DMS153 treated with DMSO at 0.1 percent for 48 hours (cell line): ENCODE results near the gene TIAM2.
"Not testable (repeated sequence)": the region's sequence is repeated elsewhere in the genome, so short reads cannot be mapped to it uniquely, and the experiment has no call there.

Experiments used
- DNase-seq: peaks from one replicate; lab custom pipeline; 2025; ENCODE audit not compliant: unreplicated experiment; lab: John Stamatoyannopoulos, UW

Gene TIAM2

DNA sequence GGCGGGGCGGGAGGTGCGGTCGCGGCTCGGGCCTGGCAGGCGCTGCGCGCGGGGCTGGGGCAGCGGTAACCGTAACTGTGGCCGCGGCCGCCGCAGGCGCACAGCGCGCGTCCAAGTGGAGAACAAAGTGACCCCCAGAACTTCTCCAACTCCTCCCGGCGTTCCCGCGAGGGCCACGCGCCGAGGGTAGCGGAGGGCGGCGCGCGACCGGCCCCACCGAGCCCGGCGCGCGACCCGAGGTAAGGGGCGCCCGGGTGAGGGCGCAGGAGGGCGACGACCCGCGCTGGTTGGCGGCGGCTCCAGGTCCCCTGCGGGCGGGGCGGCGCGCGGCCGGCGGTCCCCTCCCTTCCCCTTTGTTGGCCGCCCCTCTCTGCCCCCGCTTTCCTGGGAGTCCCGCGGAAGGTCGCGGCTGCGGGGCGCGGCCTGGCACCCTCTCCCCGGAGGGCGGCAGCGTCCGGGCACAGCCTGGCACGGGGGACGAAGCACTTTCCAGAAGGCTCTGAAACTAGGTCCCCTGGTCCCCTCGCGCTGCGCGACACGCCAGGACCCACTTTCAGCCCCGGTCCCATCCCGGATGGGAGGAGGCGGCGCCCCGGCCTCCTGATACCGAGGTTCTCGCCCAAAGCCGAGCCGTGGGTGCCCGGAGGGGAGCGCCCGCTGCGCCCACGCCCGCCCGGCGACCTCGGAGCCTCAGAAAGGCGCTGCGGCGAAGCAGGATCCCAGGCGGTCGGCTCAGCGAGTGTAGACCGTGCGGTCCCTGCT, at the start of gene TIAM2:
TIAM2 (plus strand) TSS at position 62 of the 762 bp plus-strand sequence. CDS start 133,909 bp downstream, outside the sequence.
- no peak for DNase-seq

GRCh38 chr6:154950979-154951344, 44.2 kb upstream of the TIAM2 start:
- DNase-seq = no peak

GRCh38 chr6:154951345-154952200, 43.5 kb upstream of the TIAM2 start:
- DNase-seq = no peak

- DNase-seq = no peak
Observed at GRCh38 chr6:154953644-154954043, 41.5 kb upstream of the TIAM2 start.

GRCh38 chr6:154954347-154954746, 40.8 kb upstream of the TIAM2 start:
- DNase-seq = no peak

DNA sequence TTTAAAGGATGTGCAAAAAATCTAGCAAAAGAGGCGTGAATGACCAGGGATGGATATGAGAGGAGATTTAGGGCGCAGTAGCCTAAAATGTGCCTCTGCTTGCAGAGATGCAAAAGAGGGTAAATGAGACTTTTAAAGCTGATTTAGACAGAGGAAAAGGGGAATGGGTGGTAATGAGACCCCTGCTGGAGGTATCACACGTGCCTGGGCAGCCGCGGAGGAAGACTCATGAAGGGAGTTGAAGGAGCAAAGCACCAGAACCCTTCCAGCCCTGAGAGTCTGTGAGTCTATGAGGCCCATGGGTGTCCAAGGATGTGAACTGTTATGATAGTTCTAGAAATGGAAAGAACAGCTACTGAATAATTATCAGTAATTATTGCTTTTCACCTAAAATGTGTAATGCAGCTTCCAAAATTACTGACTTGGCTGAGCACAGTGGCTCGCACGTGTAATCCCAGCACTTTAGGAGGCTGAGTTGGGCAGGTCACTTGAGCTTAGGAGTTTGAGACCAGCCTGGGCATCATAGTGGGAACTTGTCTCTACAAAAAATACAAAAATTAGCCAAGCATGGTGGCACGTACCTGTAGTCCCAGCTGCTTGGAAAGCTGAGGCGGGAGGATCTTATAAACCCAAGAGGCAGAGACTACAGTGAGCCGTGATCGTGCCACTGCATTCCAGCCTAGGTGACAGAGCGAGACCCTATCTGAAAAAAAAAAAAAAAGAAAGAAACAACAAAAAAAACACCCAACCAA, 38.2 kb upstream of the TIAM2 start:
- DNase-seq = no peak

DNA sequence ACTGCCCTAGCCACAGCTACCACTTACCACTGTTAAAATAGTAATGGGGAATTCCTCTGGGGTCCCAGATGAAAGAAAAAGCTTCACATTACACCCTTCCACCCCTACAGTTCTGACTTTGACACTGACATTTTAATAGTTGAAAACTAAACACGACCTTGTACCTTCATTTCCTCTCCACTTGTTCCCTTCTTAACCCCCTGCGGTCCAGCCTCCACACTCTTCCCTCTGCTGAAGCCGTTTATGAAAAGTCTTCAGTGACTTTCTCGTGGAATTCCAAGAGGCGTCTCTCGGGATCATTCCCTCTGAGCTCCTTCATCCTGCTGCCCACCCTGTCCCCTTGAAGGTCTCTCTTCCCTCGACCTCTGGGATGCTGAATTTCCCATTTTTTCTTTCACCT, 36.6 kb upstream of the TIAM2 start:
- DNase-seq = no peak

DNA sequence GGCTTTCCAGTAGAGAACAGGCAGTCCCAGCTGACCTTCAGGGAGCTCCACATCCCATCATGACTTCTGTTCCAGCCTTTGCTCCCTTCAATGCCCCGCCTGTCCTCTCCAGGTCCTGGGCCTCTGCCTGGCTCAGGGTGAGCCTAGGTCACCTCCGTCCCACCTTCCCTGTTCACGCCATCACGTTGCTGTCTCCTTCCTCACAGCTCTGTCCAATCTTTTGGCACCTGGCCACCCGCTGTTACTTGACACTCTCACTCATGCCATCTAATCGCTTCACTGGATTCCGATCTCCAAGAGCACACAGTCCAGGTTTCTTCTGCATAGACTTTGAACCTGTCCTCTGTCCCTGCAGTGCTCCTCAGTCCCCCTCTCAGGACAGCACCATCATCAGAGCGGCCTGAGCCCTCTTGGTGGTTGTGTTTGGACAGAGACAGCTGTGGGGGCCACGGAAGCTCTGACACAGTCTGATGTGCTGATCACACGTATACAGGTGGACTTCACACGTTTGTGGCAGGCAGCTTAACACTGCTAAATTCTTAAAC, 34.7 kb upstream of the TIAM2 start:
- no peak for DNase-seq

- no peak for DNase-seq
Observed at GRCh38 chr6:154960854-154961530, 34.1 kb upstream of the TIAM2 start.

GRCh38 chr6:154962753-154963152, 32.4 kb upstream of the TIAM2 start:
- no peak for DNase-seq

DNA sequence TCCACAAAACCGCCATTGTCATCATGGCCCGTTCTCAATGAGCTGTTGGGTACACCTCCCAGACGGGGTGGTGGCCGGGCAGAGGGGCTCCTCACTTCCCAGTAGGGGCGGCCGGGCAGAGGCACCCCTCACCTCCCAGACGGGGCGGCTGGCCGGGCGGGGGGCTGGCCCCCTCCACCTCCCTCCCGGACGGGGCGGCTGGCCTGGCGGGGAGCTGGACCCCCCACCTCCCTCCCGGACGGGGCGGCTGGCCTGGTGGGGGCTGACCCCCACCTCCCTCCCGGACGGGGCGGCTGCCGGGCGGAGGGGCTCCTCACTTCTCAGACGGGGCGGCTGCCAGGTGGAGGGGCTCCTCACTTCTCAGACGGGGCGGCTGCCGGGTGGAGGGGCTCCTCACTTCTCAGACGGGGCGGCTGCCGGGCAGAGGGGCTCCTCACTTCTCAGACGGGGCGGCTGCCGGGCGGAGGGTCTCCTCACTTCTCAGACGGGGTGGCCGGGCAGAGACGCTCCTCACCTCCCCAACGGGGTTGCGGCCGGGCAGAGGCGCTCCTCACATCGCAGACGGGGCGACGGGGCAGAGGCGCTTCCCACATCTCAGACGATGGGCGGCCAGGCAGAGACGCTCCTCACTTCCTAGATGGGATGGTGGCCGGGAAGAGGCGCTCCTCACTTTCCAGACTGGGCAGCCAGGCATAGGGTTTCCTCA, 28.9 kb upstream of the TIAM2 start:
- DNase-seq = not testable (repeated sequence)

GRCh38 chr6:154969796-154970195, 25.3 kb upstream of the TIAM2 start:
- no peak for DNase-seq

DNA sequence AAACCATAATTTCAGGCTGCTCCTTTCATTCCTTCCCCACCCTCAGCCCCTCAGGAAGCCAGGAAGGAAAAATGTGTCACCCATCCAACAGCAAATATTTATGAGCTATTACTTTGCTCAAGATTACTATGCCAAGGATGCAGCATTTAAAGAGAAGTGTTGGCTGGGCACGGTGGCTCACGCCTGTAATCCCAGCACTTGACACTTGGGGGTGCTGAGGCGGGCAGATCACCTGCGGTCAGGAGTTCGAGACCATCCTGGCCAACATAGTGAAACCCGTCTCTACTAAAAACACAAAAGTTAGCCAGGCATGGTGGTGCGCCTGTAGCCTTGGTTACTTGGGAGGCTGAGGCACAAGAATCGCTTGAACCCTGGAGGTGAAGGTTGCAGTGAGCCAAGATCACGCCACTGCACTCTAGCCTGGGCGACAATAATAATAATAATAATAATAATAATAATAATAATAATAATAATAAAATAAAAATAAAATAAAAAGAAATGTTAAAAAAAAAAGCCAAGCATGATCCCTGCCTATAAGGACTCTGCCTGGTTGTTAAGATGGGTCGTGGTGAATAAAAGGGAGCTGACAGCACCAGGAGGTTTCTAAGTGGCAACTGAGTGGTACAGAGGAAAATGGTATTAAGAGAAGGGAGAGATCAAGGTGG, 20.5 kb upstream of the TIAM2 start:
- DNase-seq = no peak

GRCh38 chr6:154977588-154977987, 17.5 kb upstream of the TIAM2 start:
- DNase-seq = no peak

DNA sequence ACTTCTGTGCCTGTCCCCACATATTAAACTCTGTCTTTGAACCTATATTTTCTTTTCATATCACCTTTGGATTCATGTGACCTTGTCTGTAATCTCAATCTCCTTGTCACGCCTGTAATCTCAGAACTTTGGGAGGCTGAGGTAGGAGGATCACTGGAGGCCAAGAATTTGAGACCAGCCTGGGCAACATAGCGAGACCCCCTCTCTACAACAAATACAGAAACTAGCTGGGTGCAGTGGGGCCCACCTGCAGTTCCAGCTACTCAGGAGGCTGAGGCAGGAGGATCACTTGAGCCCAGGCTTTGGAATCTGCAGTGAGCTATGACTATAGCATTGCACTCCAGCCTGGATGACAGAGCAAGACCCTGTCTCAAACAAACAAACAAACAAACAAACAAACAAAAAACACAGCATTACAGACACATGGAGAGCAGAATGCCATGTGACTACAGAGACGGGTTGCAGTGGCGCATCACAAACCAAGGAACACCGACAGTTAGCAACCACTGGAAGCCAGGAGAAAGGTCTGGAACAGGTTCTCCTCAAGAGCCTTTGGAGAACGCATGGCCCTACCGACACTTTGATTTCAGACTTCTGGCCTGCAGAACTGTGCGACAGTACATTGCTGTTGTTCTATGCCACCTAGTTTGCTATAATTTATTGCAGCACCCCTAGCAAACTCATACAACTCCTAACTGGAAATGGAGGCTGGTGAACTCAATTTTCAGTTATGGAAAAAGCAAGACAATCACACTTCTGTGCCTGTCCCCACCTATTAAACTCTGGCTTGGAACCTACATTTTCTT, 14.6 kb upstream of the TIAM2 start:
- DNase-seq = no peak

GRCh38 chr6:154981079-154981870, 13.8 kb upstream of the TIAM2 start:
- no peak for DNase-seq

- DNase-seq = no peak
Observed at GRCh38 chr6:154984146-154984545, 11.0 kb upstream of the TIAM2 start.

DNA sequence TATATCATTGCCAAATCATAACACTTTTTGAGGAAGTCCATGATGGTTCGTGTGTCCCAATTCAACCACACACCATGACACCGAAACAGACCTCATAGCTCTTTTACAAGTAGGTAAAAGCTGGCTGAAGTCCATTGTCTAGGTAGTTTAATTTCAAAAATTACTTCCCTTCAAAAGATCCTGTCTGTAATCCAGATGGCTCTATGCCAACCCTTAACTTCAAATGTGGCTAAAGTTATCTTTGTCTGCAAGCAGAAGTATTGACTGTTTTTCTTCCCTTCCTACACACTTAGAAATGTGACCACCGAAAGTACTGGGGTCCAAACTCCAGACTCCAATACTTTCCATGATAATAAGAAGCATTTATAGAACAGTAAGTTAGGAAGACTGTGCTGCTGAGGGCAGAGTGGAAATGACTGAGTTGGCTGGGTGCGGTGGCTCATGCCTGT, 8.3 kb upstream of the TIAM2 start:
- DNase-seq = no peak
